AG04450 (cell line): Measurements from ENCODE around the gene PRKN. TPM values are rescaled to one million over a fixed set of nuclear protein-coding genes. Genes with fewer than 3 reads are reported as not detected.

Experiments
- CTCF ChIA-PET: fragments of 300-600, 350-600 bp; formaldehyde crosslinking; extraction: SDS; loops from one replicate; lab custom pipeline; 2022; ENCODE audit warnings: antibody characterized with exemption, inconsistent platforms; lab: Charles Lee
- POLR2A ChIA-PET: fragments of 350-600 bp; formaldehyde crosslinking; extraction: SDS; loops from one replicate; lab custom pipeline; 2021; ENCODE audit warnings: antibody characterized with exemption, inconsistent platforms; lab: Yijun Ruan, JAX
- DNase-seq: peaks from one replicate; pipeline ENCODE4 v3.0.0-alpha.2; 2011; ENCODE audit warnings: low read depth, low spot score
- H3K27ac ChIP-seq: one replicate; pipeline ENCODE4 v1.5.1; 2012; ENCODE audit warnings: low read depth, low read length, control low read depth
- H3K27me3 ChIP-seq: one replicate; pipeline ENCODE4 v1.6.0; 2012; ENCODE audit warnings: low read length; ENCODE audit not compliant: control insufficient read depth, insufficient read depth
- H3K4me3 ChIP-seq: 2 replicates; pipeline ENCODE4 v1.5.1; 2011; ENCODE audit warnings: mild to moderate bottlenecking, low read depth, low read length, control low read depth
- H3K9me3 ChIP-seq: 2 replicates; pipeline ENCODE4 v1.5.1; 2012; ENCODE audit warnings: low read length; ENCODE audit not compliant: control insufficient read depth, insufficient read depth
- CTCF ChIP-seq: IDR thresholded peaks from 2 replicates; pipeline ENCODE4 v1.5.1; 2011; ENCODE audit warnings: low read depth, low read length, control low read depth, inconsistent platforms
- polyA minus RNA-seq: library from RNA; depleted of rRNA, polyadenylated mRNA; stranded (reverse); fragments of >200 nt; gene quantifications from 2 replicates; pipeline ENCODE4 v1.2.3, GENCODE V29; 2011; rRNA and poly(A)+ RNA removed
- polyA plus RNA-seq: library from polyadenylated mRNA; depleted of rRNA; stranded (reverse); fragments of >200 nt; gene quantifications from 2 replicates; pipeline ENCODE4 v1.2.3, GENCODE V29; 2011; rRNA removed

The PRKN gene
- polyA plus RNA-seq = not detected in 2 replicates
- 0.55 TPM in 1 of 2 replicates, not detected in the other for polyA minus RNA-seq

DNA sequence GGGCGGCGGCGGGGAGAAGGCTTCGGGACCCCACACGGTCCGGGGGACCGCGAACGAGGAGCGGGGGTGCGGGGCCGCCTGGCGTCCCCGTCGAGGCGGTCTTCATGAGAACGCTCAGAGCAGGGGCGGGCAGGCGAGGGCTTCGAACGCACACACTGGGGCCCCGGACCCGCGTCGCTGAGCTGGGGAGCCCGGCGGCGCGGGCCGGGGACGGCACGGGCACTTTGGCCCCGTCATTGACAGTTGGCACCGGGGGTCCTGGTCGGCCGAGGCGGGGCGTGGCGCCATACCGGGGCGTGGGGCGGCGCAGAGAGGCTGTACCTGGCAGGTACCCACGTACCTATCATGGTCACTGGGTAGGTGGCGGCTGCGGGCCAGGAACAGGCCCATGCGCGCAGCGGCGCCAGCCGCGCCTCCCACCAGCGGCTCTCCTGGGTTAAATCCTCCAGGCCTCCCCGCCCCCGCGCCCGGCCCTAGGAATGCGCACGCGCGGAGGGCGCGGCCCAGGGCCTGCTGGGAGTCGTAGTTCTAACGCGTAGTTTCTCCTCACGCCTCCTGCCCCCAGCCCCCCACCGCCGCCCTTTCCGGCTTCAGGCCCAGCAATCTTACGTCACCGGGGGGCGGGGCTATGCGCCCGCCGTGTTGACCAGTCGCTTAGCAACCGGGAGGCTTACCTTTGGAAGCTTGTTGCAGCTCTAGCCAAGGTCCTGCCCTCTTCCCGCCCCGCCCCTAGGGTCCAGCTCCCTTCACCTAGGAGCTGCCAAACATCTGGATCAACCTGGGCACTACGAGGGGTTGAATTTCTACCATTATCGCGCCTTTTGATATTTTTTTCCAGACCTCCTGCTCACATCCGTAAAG, at the start of gene PRKN, which contains the start of gene PACRG:
Gene PRKN (minus strand): TSS at position 445 of the 861 bp plus-strand sequence.
Gene PACRG (plus strand): TSS at position 653 of the 861 bp plus-strand sequence.
- POLR2A ChIA-PET = no interaction called here
- DNase-seq = peak; percentile 77
- H3K9me3 ChIP-seq = no peaks in the 10 kb centered on the region
- peak within 1 kb of the TSS; percentile 76 for H3K4me3 ChIP-seq
- no peak for TF ChIP-seq CTCF
- no peaks in the 10 kb centered on the region for H3K27me3 ChIP-seq
- CTCF ChIA-PET = no interaction called here
- H3K27ac ChIP-seq = no peak within 1 kb of the TSS

DNA sequence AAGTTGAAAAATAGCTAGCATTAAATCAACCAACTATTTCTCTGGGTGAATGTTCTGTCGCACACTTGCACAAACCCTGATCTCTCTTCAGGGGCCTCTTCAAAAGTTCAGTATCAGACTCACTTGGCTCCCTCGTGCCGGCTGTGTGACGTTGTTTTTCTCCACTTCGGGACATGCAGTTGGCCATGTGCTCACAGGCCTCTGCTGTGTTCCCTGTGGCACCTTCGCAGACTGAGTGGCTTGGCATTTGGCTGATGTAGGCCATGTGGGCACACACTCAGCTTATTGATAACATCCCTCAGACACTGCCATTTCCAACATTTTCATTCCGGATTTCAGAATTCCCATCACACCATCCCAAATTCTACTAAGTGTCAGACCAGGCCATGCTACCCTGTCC, 49.5 kb upstream of the PRKN start:
- Histone ChIP-seq H3K27me3 (no peaks in the 10 kb centered on the region), H3K9me3 (peaks cover 8% of the 10 kb centered on the region), H3K27ac (no peak overlapping the region), H3K4me3 (no peak overlapping the region)
- DNase-seq = no peak
- CTCF ChIA-PET = no interaction called here
- POLR2A ChIA-PET = no interaction called here
- no peak for TF ChIP-seq CTCF

- ChIA-PET POLR2A (no interaction called here), CTCF (no interaction called here)
- Histone ChIP-seq H3K27ac (no peak overlapping the region), H3K27me3 (no peaks in the 10 kb centered on the region), H3K4me3 (no peak overlapping the region), H3K9me3 (peaks cover 8% of the 10 kb centered on the region)
- DNase-seq = no peak
- no peak for TF ChIP-seq CTCF
Observed at GRCh38 chr6:162773996-162774395, 46.4 kb upstream of the PRKN start.

GRCh38 chr6:162772466-162772865, 44.9 kb upstream of the PRKN start:
- Histone ChIP-seq H3K27ac (no peak overlapping the region), H3K4me3 (no peak overlapping the region), H3K27me3 (no peaks in the 10 kb centered on the region), H3K9me3 (no peaks in the 10 kb centered on the region; the same call in 1 of the 2 replicates)
- TF ChIP-seq CTCF = no peak
- CTCF ChIA-PET = no interaction called here
- POLR2A ChIA-PET = no interaction called here
- no peak for DNase-seq

DNA sequence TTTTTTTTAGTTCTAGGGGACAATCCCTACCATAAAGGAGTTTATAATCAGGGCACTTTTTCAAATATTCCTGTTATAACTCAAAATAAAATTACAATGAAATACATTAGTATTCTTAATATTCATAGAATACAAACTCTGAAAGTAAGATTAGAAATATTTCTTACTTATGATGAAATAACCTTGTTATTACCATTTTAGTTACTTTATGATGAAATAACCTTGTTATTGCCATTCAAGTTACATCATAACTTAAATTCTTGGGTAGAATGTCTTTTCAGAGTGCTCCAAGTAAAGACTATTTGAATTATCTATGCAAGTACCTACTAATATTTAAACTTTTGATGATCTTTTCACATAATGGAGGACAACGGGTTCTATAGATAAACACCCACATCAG, 43.4 kb upstream of the PRKN start:
- POLR2A ChIA-PET = no interaction called here
- DNase-seq = no peak
- CTCF ChIA-PET = no interaction called here
- TF ChIP-seq CTCF = no peak
- Histone ChIP-seq H3K27ac (no peak overlapping the region), H3K4me3 (no peak overlapping the region), H3K27me3 (no peaks in the 10 kb centered on the region), H3K9me3 (no peaks in the 10 kb centered on the region)
